ENCODE results near the gene EMILIN1. TPM values are rescaled to one million over a fixed set of nuclear protein-coding genes. Genes with fewer than 3 reads are reported as not detected.

The EMILIN1 gene
- total and polyA plus RNA-seq, 2 of the 8 experiments (the other 6 are each of a cell fraction or from before 2014, with no cell fraction given): 1.9 to 3.0 TPM

- peaks cover 22 to 55% (median 42%) of the 10 kb centered on the region in 4 experiments; a peak in 7 of 8 replicates for H3K36me3 ChIP-seq (ENCODE audit: control insufficient read depth in 2 of 4, insufficient read depth in 4 of 4, low read length in 3 of 4)
- no peak overlapping the region for H2BK12ac ChIP-seq (ENCODE audit: low read depth, low read length)
- WGBS, 2 experiments (ENCODE audit: extremely low coverage in 1 of 2, insufficient coverage in 1 of 2, insufficient read length in 1 of 2, insufficient replicate concordance in 2 of 2, low coverage in 1 of 2, low lambda C conversion rate in 2 of 2, missing lambda C conversion rate in 1 of 2): 74% methylated on average over 6 of the region's 6 CpGs; no CpG with 5 or more reads in 1 of the 2 experiments
- no peak overlapping the region for H2AFZ ChIP-seq (ENCODE audit: low read length)
- no peak overlapping the region for H3K14ac ChIP-seq (ENCODE audit: insufficient read length)
- H4K8ac ChIP-seq (ENCODE audit: extremely low read depth, insufficient read depth, low read length): no peak overlapping the region
- no peak overlapping the region for H4K5ac ChIP-seq (ENCODE audit: insufficient read length, low read depth, low read length)
- H3K4ac ChIP-seq (replicated peaks; ENCODE audit: insufficient read length, low read depth, low read length): no peak overlapping the region
- no peak overlapping the region for H4K91ac ChIP-seq (replicated peaks; ENCODE audit: insufficient read length, low read length)
- no peak for FAIRE-seq
- ChIA-PET CTCF (ENCODE audit: partially characterized antibody) (interaction anchor here (0.6 to 7.3 kb wide), 5 partner anchors 10 to 194 kb away, joined by 3 to 41 read pairs (median 3); no protein-coding TSS in a partner anchor), POLR2A (ENCODE audit: partially characterized antibody) (interaction anchor here (0.8 to 6.0 kb wide), 7 partner anchors 8 to 29 kb away, joined by 3 to 42 read pairs (median 4); partner anchors contain the start of gene AGBL5)
- no peak overlapping the region for H2AK5ac ChIP-seq (ENCODE audit: low read depth, low read length)
- H2BK120ac ChIP-seq (replicated peaks; ENCODE audit: low read depth, low read length): no peak overlapping the region
- no peaks in the 10 kb centered on the region for H3K79me2 ChIP-seq (ENCODE audit: control insufficient read depth in 1 of 2, insufficient read depth in 2 of 2, low read length in 2 of 2)
- DNase-seq (ENCODE audit: low read depth in 1 of 2, low spot score in 2 of 2): no peak
- H3K27ac ChIP-seq (ENCODE audit: low read depth, low read length): no peak overlapping the region
- H3K23ac ChIP-seq (ENCODE audit: insufficient read length): no peak overlapping the region
- H3K23me2 ChIP-seq (ENCODE audit: low read depth, low read length): no peaks in the 10 kb centered on the region
- no peak overlapping the region for H3K56ac ChIP-seq (replicated peaks; ENCODE audit: insufficient read length, low read depth, low read length)
- H2BK20ac ChIP-seq (ENCODE audit: low read length): no peak overlapping the region
- H3K9ac ChIP-seq (replicated peaks in 1 of 4; ENCODE audit: extremely low read depth in 1 of 4, low read depth in 3 of 4, low read length in 3 of 4): no peak overlapping the region
- H2BK5ac ChIP-seq (ENCODE audit: low read depth, low read length): no peak overlapping the region
- H3K79me1 ChIP-seq (ENCODE audit: low read depth, low read length): no peaks in the 10 kb centered on the region; the same call in 1 of the 2 replicates
- no peak overlapping the region for H3K18ac ChIP-seq (ENCODE audit: extremely low read depth, low read length)
- no peaks in the 10 kb centered on the region for H3K27me3 ChIP-seq (replicated peaks in 1 of 4; ENCODE audit: control insufficient read depth in 3 of 4, extremely low read depth in 1 of 4, insufficient read depth in 3 of 4, low read length in 3 of 4)
- H3K4me3 ChIP-seq (ENCODE audit: extremely low read depth in 1 of 4, insufficient read depth in 2 of 4, low read depth in 3 of 4, low read length in 4 of 4): no peak overlapping the region
- no peak overlapping the region for H2BK15ac ChIP-seq (ENCODE audit: low read length)
- no peak overlapping the region for H3K4me2 ChIP-seq (ENCODE audit: insufficient read depth in 1 of 2, low read depth in 2 of 2, low read length in 2 of 2)
- peaks cover 2 to 6% of the 10 kb centered on the region in 2 experiments for H4K20me1 ChIP-seq (replicated peaks in 1 of 2; ENCODE audit: control insufficient read depth in 1 of 2, insufficient read depth in 2 of 2, low read length in 2 of 2)
- no peaks in the 10 kb centered on the region for H3K9me3 ChIP-seq (ENCODE audit: insufficient read depth in 2 of 2, low read depth in 1 of 2, low read length in 1 of 2)
- no peaks in the 10 kb centered on the region for H3K4me1 ChIP-seq (replicated peaks in 1 of 4; ENCODE audit: control insufficient read depth in 3 of 4, insufficient read depth in 4 of 4, low read length in 3 of 4)
- TF ChIP-seq CBX5 (IDR thresholded peaks at IDR 0.05; ENCODE audit: low read depth, low read length) (no peak), CHD1 (IDR thresholded peaks at IDR 0.05; ENCODE audit: low read depth, low read length) (no peak), TEAD4 (IDR thresholded peaks at IDR 0.05; ENCODE audit: low read depth, low read length) (no peak), GABPA (IDR thresholded peaks at IDR 0.05; ENCODE audit: borderline replicate concordance, insufficient read depth, low read length) (no peak), ZNF274 (IDR thresholded peaks at IDR 0.05; ENCODE audit: borderline replicate concordance, extremely low read depth, low read length) (no peak), SIX5 (IDR thresholded peaks at IDR 0.05; ENCODE audit: low read depth, low read length) (no peak), CREB1 (IDR thresholded peaks at IDR 0.05) (no peak), ATF2 (IDR thresholded peaks at IDR 0.05; ENCODE audit: low read length) (no peak)
Observed at GRCh38 chr2:27039426-27039825, 39.0 kb upstream of the EMILIN1 start.

All from H1 (cell line).